Myocyte (in vitro differentiated cells): ENCODE measurements around the gene WFS1. TPM values are rescaled to one million over a fixed set of nuclear protein-coding genes. Genes with fewer than 3 reads are reported as not detected.

ENCODE experiments used
- DNase-seq: peaks from one replicate; pipeline ENCODE4 v3.0.0-alpha.2; 2012; ENCODE audit warnings: low read depth
- total RNA-seq: library from RNA; depleted of rRNA; stranded (reverse); fragments of >200 nt; gene quantifications from 2 replicates; pipeline ENCODE4 v1.2.3, GENCODE V29; 2014

The WFS1 gene
- total RNA-seq, 1 donor from 2014 or later = 21.7 TPM

GRCh38 chr4:6277935-6278800, 8.5 kb downstream of the WFS1 start:
- no peak for DNase-seq

GRCh38 chr4:6278801-6279197, 9.1 kb downstream of the WFS1 start:
- DNase-seq = no peak

- no peak for DNase-seq
Observed at GRCh38 chr4:6279582-6280289, 10.1 kb downstream of the WFS1 start.

- peak; percentile 25 for DNase-seq
Observed at GRCh38 chr4:6280365-6280996, 10.8 kb downstream of the WFS1 start.

GRCh38 chr4:6281436-6282313, 12.0 kb downstream of the WFS1 start:
- DNase-seq = no peak

- DNase-seq = no peak
Observed at GRCh38 chr4:6282314-6282771, 12.7 kb downstream of the WFS1 start.

- DNase-seq = no peak
Observed at GRCh38 chr4:6283282-6283681, 13.6 kb downstream of the WFS1 start.

- DNase-seq = no peak
Observed at GRCh38 chr4:6287017-6287788, 17.6 kb downstream of the WFS1 start.

- no peak for DNase-seq
Observed at GRCh38 chr4:6288342-6288741, 18.7 kb downstream of the WFS1 start.

- DNase-seq = no peak
Observed at GRCh38 chr4:6288871-6289270, 19.2 kb downstream of the WFS1 start.

GRCh38 chr4:6290256-6290655, 20.6 kb downstream of the WFS1 start:
- DNase-seq = no peak

GRCh38 chr4:6290769-6291547, 21.3 kb downstream of the WFS1 start:
- no peak for DNase-seq

- DNase-seq = no peak
Observed at GRCh38 chr4:6291784-6292297, 22.2 kb downstream of the WFS1 start.

GRCh38 chr4:6292376-6293096, 22.9 kb downstream of the WFS1 start:
- DNase-seq = no peak

- DNase-seq = no peak
Observed at GRCh38 chr4:6293097-6293445, 23.4 kb downstream of the WFS1 start.

- no peak for DNase-seq
Observed at GRCh38 chr4:6293661-6294060, 24.0 kb downstream of the WFS1 start.

GRCh38 chr4:6294705-6295421, 25.2 kb downstream of the WFS1 start:
- no peak for DNase-seq

- DNase-seq = no peak
Observed at GRCh38 chr4:6295495-6295894, 25.8 kb downstream of the WFS1 start.
